DOHH2 (cell line): Measurements from ENCODE around the gene TAF10.

Source experiments
- H3F3A ChIP-seq: fragments of 200-600 bp; sonication (generic), shearing (Covaris generic); 2 replicates; pipeline ENCODE4 v1.6.0; 2016; ENCODE audit warnings: antibody characterized with exemption, mild to moderate bottlenecking; ENCODE audit not compliant: control insufficient read depth, insufficient read depth
- H3K27ac ChIP-seq: fragments of 200-600 bp; sonication (generic); 2 replicates; pipeline ENCODE4 v1.5.1; 2014; ENCODE audit warnings: low read depth, mild to moderate bottlenecking, low read length, moderate library complexity
- H3K27me3 ChIP-seq: fragments of 200-600 bp; sonication (generic); 2 replicates; pipeline ENCODE4 v1.6.1; 2014; ENCODE audit warnings: mild to moderate bottlenecking, low read length, mixed read lengths; ENCODE audit not compliant: control insufficient read depth
- H3K36me3 ChIP-seq: fragments of 200-600 bp; sonication (generic); 2 replicates; pipeline ENCODE4 v1.6.1; 2014; ENCODE audit warnings: mild to moderate bottlenecking, low read length, moderate library complexity, mixed read lengths; ENCODE audit not compliant: control insufficient read depth
- H3K4me1 ChIP-seq: fragments of 200-600 bp; sonication (generic); 2 replicates; pipeline ENCODE4 v1.6.1; 2014; ENCODE audit warnings: mild to moderate bottlenecking, low read length, mixed read lengths; ENCODE audit not compliant: control insufficient read depth
- H3K4me2 ChIP-seq: fragments of 200-600 bp; sonication (generic); 2 replicates; pipeline ENCODE4 v1.6.0; 2014; ENCODE audit warnings: mild to moderate bottlenecking, low read length, moderate library complexity
- H3K4me3 ChIP-seq: fragments of 200-600 bp; sonication (generic); 2 replicates; pipeline ENCODE4 v1.5.1; 2014; ENCODE audit warnings: mild to moderate bottlenecking, low read length, mixed read lengths
- H3K79me2 ChIP-seq: fragments of 200-600 bp; sonication (generic); 2 replicates; pipeline ENCODE4 v1.6.1; 2014; ENCODE audit warnings: mild to moderate bottlenecking, low read length, mixed read lengths; ENCODE audit not compliant: control insufficient read depth
- H3K9me2 ChIP-seq: fragments of 200-600 bp; sonication (generic); replicated peaks from 2 replicates; pipeline ENCODE4 v1.6.1; 2014; ENCODE audit warnings: mild to moderate bottlenecking, low read length, mixed read lengths; ENCODE audit not compliant: control insufficient read depth
- H3K9me3 ChIP-seq: fragments of 200-600 bp; sonication (generic); 2 replicates; pipeline ENCODE4 v1.6.1; 2014; ENCODE audit warnings: antibody characterized with exemption, low read length, mixed read lengths; ENCODE audit not compliant: control insufficient read depth, insufficient read depth
- H4K20me1 ChIP-seq: fragments of 200-600 bp; sonication (generic); 2 replicates; pipeline ENCODE4 v1.6.0; 2014; ENCODE audit warnings: low read depth, mild to moderate bottlenecking, antibody characterized with exemption, low read length, moderate library complexity; ENCODE audit not compliant: control insufficient read depth, insufficient read depth
- CTCF ChIP-seq: fragments of 200-600 bp; sonication (generic); IDR thresholded peaks from one replicate; pipeline ENCODE4 v1.5.1; 2014; ENCODE audit warnings: antibody characterized with exemption, mild to moderate bottlenecking, low read depth, low read length; ENCODE audit not compliant: poor library complexity, severe bottlenecking
- EZH2phosphoT487 ChIP-seq: fragments of 200-600 bp; sonication (generic); IDR thresholded peaks from 2 replicates; pipeline ENCODE4 v1.6.1; 2017; ENCODE audit warnings: borderline replicate concordance, mild to moderate bottlenecking, antibody characterized with exemption, low read length, moderate library complexity, mixed read lengths

Gene TAF10

GRCh38 chr11:6635082-6635932 lies 23.3 kb upstream of the TAF10 start:
- no peak overlapping the region for H3K4me2 ChIP-seq

GRCh38 chr11:6634534-6634933 lies 22.5 kb upstream of the TAF10 start:
- no peaks in the 10 kb centered on the region for H3K9me2 ChIP-seq
- no peak overlapping the region for H3K27ac ChIP-seq

More at GRCh38 chr11:6635082-6635932, 23.3 kb upstream of the TAF10 start:
- H3K4me3 ChIP-seq, result no peak overlapping the region
- no peak overlapping the region for H3K27ac ChIP-seq
- no peaks in the 10 kb centered on the region for H4K20me1 ChIP-seq
- no peaks in the 10 kb centered on the region for H3K27me3 ChIP-seq
- TF ChIP-seq EZH2phosphoT487 (no peak), CTCF (no peak)
- no peaks in the 10 kb centered on the region for H3F3A ChIP-seq
- no peaks in the 10 kb centered on the region for H3K9me2 ChIP-seq
- no peaks in the 10 kb centered on the region for H3K4me1 ChIP-seq
- H3K79me2 ChIP-seq, result no peaks in the 10 kb centered on the region
- no peaks in the 10 kb centered on the region for H3K36me3 ChIP-seq
- no peaks in the 10 kb centered on the region for H3K9me3 ChIP-seq

GRCh38 chr11:6633422-6634408 lies 21.7 kb upstream of the TAF10 start:
- Histone ChIP-seq H3K36me3 (no peaks in the 10 kb centered on the region), H3K4me1 (no peaks in the 10 kb centered on the region), H3K4me3 (no peak overlapping the region), H3K9me3 (no peaks in the 10 kb centered on the region), H3K27ac (no peak overlapping the region), H3K27me3 (no peaks in the 10 kb centered on the region), H3F3A (no peaks in the 10 kb centered on the region), H3K79me2 (no peaks in the 10 kb centered on the region), H4K20me1 (no peaks in the 10 kb centered on the region), H3K4me2 (no peak overlapping the region), H3K9me2 (no peaks in the 10 kb centered on the region)
- TF ChIP-seq CTCF, result no peak
- TF ChIP-seq EZH2phosphoT487, result no peak

More at GRCh38 chr11:6634534-6634933, 22.5 kb upstream of the TAF10 start:
- H3K4me3 ChIP-seq, result no peak overlapping the region
- TF ChIP-seq CTCF (no peak), EZH2phosphoT487 (no peak)
- H3K9me3 ChIP-seq, result no peaks in the 10 kb centered on the region
- no peaks in the 10 kb centered on the region for H4K20me1 ChIP-seq
- H3K27me3 ChIP-seq, result no peaks in the 10 kb centered on the region
- no peaks in the 10 kb centered on the region for H3F3A ChIP-seq
- no peaks in the 10 kb centered on the region for H3K79me2 ChIP-seq
- H3K4me2 ChIP-seq, result no peak overlapping the region
- no peaks in the 10 kb centered on the region for H3K4me1 ChIP-seq
- no peaks in the 10 kb centered on the region for H3K36me3 ChIP-seq
